GM12878 (cell line): Measurements from ENCODE around the gene SP3.

ENCODE experiments used
- GABPA ChIP-seq: IDR thresholded peaks from 2 replicates; pipeline ENCODE4 v1.6.1; 2014; ENCODE audit warnings: antibody characterized with exemption, low read depth, mild to moderate bottlenecking, inconsistent platforms
- MEF2B ChIP-seq: fragments of 450-650 bp; IDR thresholded peaks from 2 replicates; pipeline ENCODE4 v1.6.1; 2018; ENCODE audit warnings: mild to moderate bottlenecking, moderate library complexity; ENCODE audit not compliant: partially characterized antibody, poor library complexity, severe bottlenecking
- POLR2AphosphoS5 ChIP-seq: IDR thresholded peaks from 2 replicates; pipeline ENCODE4 v1.6.1; 2011; ENCODE audit warnings: mild to moderate bottlenecking, low read length, inconsistent platforms
- RUNX3 ChIP-seq: IDR thresholded peaks from 2 replicates; pipeline ENCODE4 v1.6.1; 2012; ENCODE audit warnings: low read length, inconsistent platforms
- SMC3 ChIP-seq: IDR thresholded peaks from 2 replicates; pipeline ENCODE4 v1.6.1; 2011; ENCODE audit warnings: low read length, improper control_type of control experiment, borderline replicate concordance
- USF2 ChIP-seq: IDR thresholded peaks from 2 replicates; pipeline ENCODE4 v1.6.1; 2011; ENCODE audit warnings: low read depth, low read length, improper control_type of control experiment, borderline replicate concordance
- YBX1 ChIP-seq: fragments of 450-650 bp; IDR thresholded peaks from 2 replicates; pipeline ENCODE4 v1.6.1; 2016; ENCODE audit warnings: antibody characterized with exemption
- TF ChIP-seq, protein P1 (sequence below), 3 experiments: IDR thresholded peaks in 2 of 3; conservative IDR thresholded peaks in 1 of 3; 2 replicates each; pipeline ENCODE4 v1.5.1; 2011; ENCODE audit warnings: low read depth in 3 of 3, low read length in 3 of 3, mild to moderate bottlenecking in 3 of 3, control low read depth in 2 of 3, moderate library complexity in 2 of 3, inconsistent platforms in 1 of 3, mixed read lengths in 1 of 3; ENCODE audit not compliant: control insufficient read depth in 2 of 3, insufficient read depth in 1 of 3; ENCODE audit errors: extremely low read depth in 1 of 3

DNA sequence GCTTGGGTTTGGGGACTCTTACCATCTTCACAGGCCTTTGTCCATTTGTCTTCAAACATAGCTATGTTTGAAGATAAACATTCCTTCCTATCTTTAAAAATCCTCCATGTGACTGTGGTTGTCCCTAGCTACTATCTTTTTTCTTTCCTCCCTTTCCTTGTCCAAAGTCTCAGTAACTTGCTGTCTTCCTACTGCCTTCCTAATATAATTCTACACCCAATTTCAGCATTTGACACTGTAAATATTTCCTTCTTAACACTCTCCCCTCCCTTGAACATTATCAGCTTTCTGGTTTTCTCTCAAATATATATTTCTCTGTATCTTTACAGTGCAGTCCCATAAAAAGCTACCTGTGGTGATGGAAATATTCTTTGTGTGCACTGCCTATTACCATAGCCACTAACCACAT, 5.3 kb upstream of the SP3 start:
- TF ChIP-seq USF2 (no peak), YBX1 (no peak), MEF2B (no peak), SMC3 (no peak), GABPA (no peak), POLR2AphosphoS5 (no peak), RUNX3 (no peak)
- TF ChIP-seq, protein P1, sequence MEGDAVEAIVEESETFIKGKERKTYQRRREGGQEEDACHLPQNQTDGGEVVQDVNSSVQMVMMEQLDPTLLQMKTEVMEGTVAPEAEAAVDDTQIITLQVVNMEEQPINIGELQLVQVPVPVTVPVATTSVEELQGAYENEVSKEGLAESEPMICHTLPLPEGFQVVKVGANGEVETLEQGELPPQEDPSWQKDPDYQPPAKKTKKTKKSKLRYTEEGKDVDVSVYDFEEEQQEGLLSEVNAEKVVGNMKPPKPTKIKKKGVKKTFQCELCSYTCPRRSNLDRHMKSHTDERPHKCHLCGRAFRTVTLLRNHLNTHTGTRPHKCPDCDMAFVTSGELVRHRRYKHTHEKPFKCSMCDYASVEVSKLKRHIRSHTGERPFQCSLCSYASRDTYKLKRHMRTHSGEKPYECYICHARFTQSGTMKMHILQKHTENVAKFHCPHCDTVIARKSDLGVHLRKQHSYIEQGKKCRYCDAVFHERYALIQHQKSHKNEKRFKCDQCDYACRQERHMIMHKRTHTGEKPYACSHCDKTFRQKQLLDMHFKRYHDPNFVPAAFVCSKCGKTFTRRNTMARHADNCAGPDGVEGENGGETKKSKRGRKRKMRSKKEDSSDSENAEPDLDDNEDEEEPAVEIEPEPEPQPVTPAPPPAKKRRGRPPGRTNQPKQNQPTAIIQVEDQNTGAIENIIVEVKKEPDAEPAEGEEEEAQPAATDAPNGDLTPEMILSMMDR (IDR thresholded peaks at IDR 0.05 in 2 of 3, conservative IDR thresholded peaks at IDR 0.05 in 1 of 3; ENCODE audit: control insufficient read depth in 2 of 3, extremely low read depth in 1 of 3, insufficient read depth in 1 of 3, low read depth in 3 of 3, low read length in 3 of 3), result no peak
